LNCaP clone FGC (cell line): ENCODE data around the gene SKI.

Experiments
- DNase-seq: peaks from one replicate; pipeline ENCODE4 v3.0.0-alpha.2; 2011; ENCODE audit warnings: low read depth
- H3K4me3 ChIP-seq: 2 replicates; pipeline ENCODE4 v1.5.1; 2011; ENCODE audit warnings: mild to moderate bottlenecking, low read depth, low read length, control low read depth
- CTCF ChIP-seq: IDR thresholded peaks from 2 replicates; pipeline ENCODE4 v1.5.1; 2012; ENCODE audit warnings: mild to moderate bottlenecking; ENCODE audit not compliant: control insufficient read depth, insufficient read depth; ENCODE audit errors: extremely low read depth

Gene SKI

GRCh38 chr1:2297246-2298011 is 69.3 kb downstream of the SKI start:
- DNase-seq, result no peak
- no peak for TF ChIP-seq CTCF
- H3K4me3 ChIP-seq, result no peak overlapping the region

- no peak for DNase-seq
- no peak overlapping the region for H3K4me3 ChIP-seq
- TF ChIP-seq CTCF, result no peak
Measured at GRCh38 chr1:2298685-2299084, 70.6 kb downstream of the SKI start.

- H3K4me3 ChIP-seq, result no peak overlapping the region
- TF ChIP-seq CTCF, result no peak
- no peak for DNase-seq
Measured at GRCh38 chr1:2299131-2299627, 71.1 kb downstream of the SKI start.

DNA sequence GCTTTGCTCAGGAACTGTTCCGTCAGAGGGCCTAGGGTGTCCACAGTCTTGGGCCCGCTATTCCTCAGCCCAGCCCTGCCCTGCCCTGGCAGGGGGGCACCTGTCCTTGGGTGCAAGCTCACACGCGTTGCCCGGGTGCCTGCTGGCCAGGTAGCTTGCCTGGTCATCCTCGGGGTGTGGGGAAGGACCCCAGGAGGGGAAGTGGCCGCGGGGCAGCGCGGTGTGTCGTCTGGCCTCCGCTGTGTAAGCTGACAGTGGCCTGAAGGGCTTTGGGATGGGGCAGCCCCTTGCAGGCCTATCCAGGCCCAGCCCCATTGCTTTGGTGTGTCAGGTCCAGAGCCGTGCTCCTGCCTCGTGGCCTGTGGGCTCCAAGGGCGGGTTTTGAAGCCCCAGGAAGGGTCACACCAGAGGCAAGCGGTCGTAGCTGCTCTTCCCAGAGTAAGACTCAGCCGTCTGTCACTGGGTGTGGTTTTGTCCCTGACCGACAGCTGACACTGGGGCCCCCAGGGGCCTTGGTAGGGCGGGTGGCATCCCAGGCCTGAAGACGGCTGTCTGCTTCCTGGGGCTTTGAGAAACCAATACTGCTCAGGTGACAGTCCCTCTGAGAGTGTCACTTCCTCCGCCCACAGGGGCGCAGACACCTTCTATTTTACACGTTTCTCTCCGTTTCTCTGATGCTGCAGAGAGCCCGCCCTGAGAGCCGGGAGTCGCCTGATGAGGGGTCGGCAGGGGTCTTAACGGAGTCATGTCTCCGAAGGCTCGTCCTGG is 72.1 kb downstream of the SKI start:
- no peak for DNase-seq
- no peak for TF ChIP-seq CTCF
- no peak overlapping the region for H3K4me3 ChIP-seq

- no peak overlapping the region for H3K4me3 ChIP-seq
- no peak for TF ChIP-seq CTCF
- DNase-seq, result no peak
Measured at GRCh38 chr1:2300851-2301606, 72.9 kb downstream of the SKI start.

DNA sequence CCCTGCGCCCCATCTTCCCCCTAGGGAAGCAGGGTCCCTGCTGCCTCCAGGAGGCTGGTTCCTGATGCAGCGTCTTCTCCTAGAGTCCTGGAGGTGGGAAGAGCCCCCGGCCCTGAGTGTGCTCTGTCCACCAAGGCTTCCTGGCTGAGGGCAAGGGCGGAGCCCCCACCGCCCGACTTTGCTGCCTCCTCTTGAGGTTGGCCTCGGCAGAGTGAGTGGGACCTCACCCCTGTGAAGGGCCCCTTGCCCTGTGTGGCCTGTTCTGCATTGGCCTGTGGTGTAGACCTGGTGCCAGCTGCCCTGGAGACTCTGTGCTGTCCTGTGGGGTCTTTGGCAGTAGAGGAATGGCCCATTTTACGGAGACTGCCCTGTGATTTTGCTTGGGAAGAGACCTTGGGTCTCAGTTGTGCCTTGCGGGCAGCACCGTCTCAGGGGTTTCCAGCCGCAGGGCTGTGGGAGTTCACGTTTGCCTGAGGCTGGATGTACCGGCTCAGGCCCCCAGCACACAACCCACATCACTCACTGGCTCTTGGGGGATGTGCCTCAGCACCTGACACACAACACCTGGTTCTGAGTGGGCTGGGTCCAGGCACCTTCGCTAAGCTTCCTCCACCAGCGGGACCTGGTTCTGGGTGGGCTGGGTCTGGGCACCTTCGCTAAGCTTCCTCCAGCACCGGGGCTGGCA is 73.6 kb downstream of the SKI start:
- no peak for TF ChIP-seq CTCF
- no peak overlapping the region for H3K4me3 ChIP-seq
- no peak for DNase-seq
